HG02642 (cell line): ENCODE measurements around the gene CALML5.

Experiments
- ATAC-seq: cut with Tn5 transposase; IDR thresholded peaks from one replicate; pipeline ENCODE4 v1.9.1; 2021; ENCODE audit warnings: mild to moderate bottlenecking; ENCODE audit not compliant: unreplicated experiment, poor library complexity

CALML5 gene

GRCh38 chr10:5519054-5519453, 19.7 kb upstream of the CALML5 start:
- no peak for ATAC-seq

- no peak for ATAC-seq
Measured at GRCh38 chr10:5518143-5518542, 18.8 kb upstream of the CALML5 start.

GRCh38 chr10:5517546-5517945, 18.2 kb upstream of the CALML5 start:
- ATAC-seq, result no peak

GRCh38 chr10:5515948-5516761, 16.8 kb upstream of the CALML5 start:
- no peak for ATAC-seq

GRCh38 chr10:5514226-5514850, 15.0 kb upstream of the CALML5 start:
- ATAC-seq, result no peak

- no peak for ATAC-seq
Measured at GRCh38 chr10:5512881-5513612, 13.7 kb upstream of the CALML5 start.

- ATAC-seq, result no peak
Measured at GRCh38 chr10:5512331-5512730, 13.0 kb upstream of the CALML5 start.

- no peak for ATAC-seq
Measured at GRCh38 chr10:5511885-5512280, 12.5 kb upstream of the CALML5 start.

- ATAC-seq, result no peak
Measured at GRCh38 chr10:5511231-5511884, 12.0 kb upstream of the CALML5 start.

GRCh38 chr10:5510281-5511072, 11.1 kb upstream of the CALML5 start:
- ATAC-seq, result no peak

GRCh38 chr10:5509691-5510090, 10.3 kb upstream of the CALML5 start:
- no peak for ATAC-seq

GRCh38 chr10:5509236-5509635, 9.9 kb upstream of the CALML5 start:
- ATAC-seq, result no peak

- no peak for ATAC-seq
Measured at GRCh38 chr10:5508786-5509185, 9.4 kb upstream of the CALML5 start.

GRCh38 chr10:5508161-5508604, 8.8 kb upstream of the CALML5 start:
- ATAC-seq, result no peak

- no peak for ATAC-seq
Measured at GRCh38 chr10:5507649-5508131, 8.3 kb upstream of the CALML5 start.

GRCh38 chr10:5506751-5507648, 7.6 kb upstream of the CALML5 start:
- no peak for ATAC-seq

- no peak for ATAC-seq
Measured at GRCh38 chr10:5506246-5506645, 6.9 kb upstream of the CALML5 start.

- no peak for ATAC-seq
Measured at GRCh38 chr10:5504146-5505072, 5.0 kb upstream of the CALML5 start.
